Heart right ventricle (tissue), 16 donors: ENCODE results near the gene RNF175. TPM values are rescaled to one million over a fixed set of nuclear protein-coding genes. Genes with fewer than 3 reads are reported as not detected.

Experiments
- ATAC-seq, 8 donors: fragments of 200-7000 bp; cut with Tn5 transposase; one replicate each; pipeline ENCODE4 v1.9.1; 2020; ENCODE audit warnings: mild to moderate bottlenecking in 8 of 8, moderate library complexity in 8 of 8, moderate number of reproducible peaks in 1 of 8
- DNase-seq, 2 donors: peaks; one replicate each; pipeline ENCODE4 v3.0.0-alpha.2; 2020
- H3K27ac ChIP-seq, 10 donors: fragments of 200-600 bp; sonication (generic) in 2 of 10; one replicate each; pipeline versions ENCODE4 v1.5.0 to v1.8.0; 2020 to 2022; ENCODE audit warnings: mild to moderate bottlenecking in 3 of 10
- H3K27me3 ChIP-seq, 7 donors: fragments of 200-600 bp; one replicate each; pipeline ENCODE4 v1.8.0; 2021 to 2022; ENCODE audit warnings: mild to moderate bottlenecking in 2 of 7
- H3K36me3 ChIP-seq, 9 donors: fragments of 200-600 bp; sonication (generic) in 1 of 9; one replicate each; pipeline versions ENCODE4 v1.5.0 to v1.8.0; 2020 to 2022; ENCODE audit warnings: mild to moderate bottlenecking in 2 of 9
- H3K4me1 ChIP-seq, 9 donors: fragments of 200-600 bp; sonication (generic) in 1 of 9; one replicate each; pipeline versions ENCODE4 v1.5.0 to v1.8.0; 2020 to 2022; ENCODE audit warnings: mild to moderate bottlenecking in 4 of 9
- H3K4me3 ChIP-seq, 10 donors: fragments of 200-600 bp; sonication (generic) in 2 of 10; one replicate each; pipeline versions ENCODE4 v1.5.0 to v1.8.0; 2020 to 2022; ENCODE audit warnings: mild to moderate bottlenecking in 7 of 10, moderate library complexity in 2 of 10
- H3K9me3 ChIP-seq, 11 donors: fragments of 200-600 bp in 10 of 11; sonication (generic) in 2 of 11; one replicate each; pipeline versions ENCODE4 v1.5.0 to v1.8.0; 2013 to 2022; ENCODE audit warnings: mild to moderate bottlenecking in 2 of 11, control low read depth in 1 of 11, moderate library complexity in 1 of 11
- WGBS, 2 donors: extraction: QIAGEN DNeasy Blood & Tissue Kit; methylation state at CpG; one replicate each; pipeline ENCODE4 v1.1.7; 2013; ENCODE audit warnings: inconsistent platforms in 1 of 2; 5-methylcytosine and 5-hydroxymethylcytosine counted together
- intact Hi-C, 10 donors: fragments of 100-400 bp; cut with DNase I; formaldehyde crosslinking; loops; one replicate each; pipeline versions ENCODE4 v1.11.1 to v1.14.2; 2022
- polyA plus RNA-seq, 2 donors: library from polyadenylated mRNA; stranded (reverse); fragments of 200-250 nt; gene quantifications; one replicate each; pipeline ENCODE4 v1.2.3, GENCODE V29; 2013
- total RNA-seq, 10 donors: library from RNA; stranded (reverse); fragmentation: NEBNext Ultra II Directional in 3 of 10; extraction: Animal tissue kit (Norgen Biotek cat#: 25700) in 3 of 10; gene quantifications; one replicate each; pipeline versions ENCODE4 v1.2.1 to v1.2.4, GENCODE V29; 2021 to 2023
- TF ChIP-seq, protein P1 (sequence below), 9 donors: fragments of 200-600 bp; sonication (generic) in 2 of 9; IDR thresholded peaks; one replicate each; pipeline versions ENCODE4 v1.5.0 to v1.8.0; 2021 to 2022; ENCODE audit warnings: antibody characterized with exemption in 9 of 9, mild to moderate bottlenecking in 5 of 9, moderate library complexity in 1 of 9
- donor health status: Arrhythmogenic right ventricular cardiomyopathy.
- donor health status: ischemic (EF 13 %, LVEDD 7.1; RV severe dilation, severe dysfunction).
- donor health status: healthy with polysubstance abuse.
- donor health status: DM: no; HTN: yes; CAD: no.
- donor health status: DM: no; HTN: no; CAD: no.
- donor health status: ischemic (EF 25% LVEDD 6.9; RV normal size, moderate dysfunction).
- donor health status: ischemic (EF 25% LVEDD 5.7; RV mildly dilated, moderate dysfunction).
- donor health status: healthy.
- donor health status: DM: yes; HTN: yes; CAD: no.
- donor health status: Ischemic cardiomyopathy.
- donor health status: ischemic (EF 35%, LVEDD 5.7; RV mildly dilated, moderate dysfunction).
- donor health status: nonischemic (EF 11% LVEDD 7.7; RV severe dilation, severe dysfunction).
- donor health status: DM: yes; HTN: yes; CAD: no.
- donor health status: PGD.
- donor health status: ischemic (EF 29% LVEDD 5.4; RV normal size, mild dysfunction).
- donor health status: nonischemic (EF 23%, LVEDD 6.1; RV moderate dilation, normal function).

RNF175 gene
- total and polyA plus RNA-seq, 12 donors: 0.13 to 1.3 (median 0.50) TPM; not detected in 2

- Histone ChIP-seq H3K9me3 (no peaks in the 10 kb centered on the region), H3K4me3 (no peak overlapping the region), H3K27me3 (no peaks in the 10 kb centered on the region), H3K4me1 (peaks cover 0 to 31% (median 0%) of the 10 kb centered on the region in 9 donors), H3K36me3 (no peaks in the 10 kb centered on the region), H3K27ac (peak overlapping the region in 1 of 10 donors; percentile 61)
- DNase-seq (no peak), ATAC-seq (peak in 1 of 8 donors; percentile 27)
- intact Hi-C loops: loop anchor here in 5 of 10 donors (5.0 to 10.0 kb wide), 3 partner anchors 110 to 403 kb away; partner anchors contain the start of gene MND1 (in 2 of the 5)
- WGBS, 2 donors: 85 to 87% methylated on average over 4 of the region's 4 CpGs
- TF ChIP-seq, protein P1, sequence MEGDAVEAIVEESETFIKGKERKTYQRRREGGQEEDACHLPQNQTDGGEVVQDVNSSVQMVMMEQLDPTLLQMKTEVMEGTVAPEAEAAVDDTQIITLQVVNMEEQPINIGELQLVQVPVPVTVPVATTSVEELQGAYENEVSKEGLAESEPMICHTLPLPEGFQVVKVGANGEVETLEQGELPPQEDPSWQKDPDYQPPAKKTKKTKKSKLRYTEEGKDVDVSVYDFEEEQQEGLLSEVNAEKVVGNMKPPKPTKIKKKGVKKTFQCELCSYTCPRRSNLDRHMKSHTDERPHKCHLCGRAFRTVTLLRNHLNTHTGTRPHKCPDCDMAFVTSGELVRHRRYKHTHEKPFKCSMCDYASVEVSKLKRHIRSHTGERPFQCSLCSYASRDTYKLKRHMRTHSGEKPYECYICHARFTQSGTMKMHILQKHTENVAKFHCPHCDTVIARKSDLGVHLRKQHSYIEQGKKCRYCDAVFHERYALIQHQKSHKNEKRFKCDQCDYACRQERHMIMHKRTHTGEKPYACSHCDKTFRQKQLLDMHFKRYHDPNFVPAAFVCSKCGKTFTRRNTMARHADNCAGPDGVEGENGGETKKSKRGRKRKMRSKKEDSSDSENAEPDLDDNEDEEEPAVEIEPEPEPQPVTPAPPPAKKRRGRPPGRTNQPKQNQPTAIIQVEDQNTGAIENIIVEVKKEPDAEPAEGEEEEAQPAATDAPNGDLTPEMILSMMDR (IDR thresholded peaks at IDR 0.05): no peak
These were observed 12.3 kb downstream of the RNF175 start for GRCh38 chr4:153747406-153747955.

DNA sequence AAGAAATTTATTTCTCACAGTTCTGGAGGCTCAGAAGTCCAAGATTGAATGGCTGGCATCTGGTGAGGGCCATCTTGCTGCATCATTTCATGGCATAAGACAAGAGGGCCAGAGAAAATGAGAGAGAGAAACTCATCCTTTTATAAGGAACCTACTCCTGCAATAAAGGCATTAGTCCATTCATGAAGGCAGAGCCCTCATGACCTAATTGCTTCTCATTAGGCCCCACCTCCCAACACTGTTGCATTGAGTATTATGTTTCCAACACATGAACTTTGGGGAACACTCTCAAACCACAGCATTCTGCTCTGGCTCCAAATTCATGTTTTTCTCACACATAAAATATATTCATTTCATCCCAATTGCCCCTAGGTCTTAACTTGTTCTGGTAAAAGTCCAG, 14.2 kb downstream of the RNF175 start:
- H3K4me1 ChIP-seq: peaks cover 0 to 37% (median 0%) of the 10 kb centered on the region in 9 donors
- no peak for ATAC-seq
- DNase-seq: no peak
- no peak overlapping the region for H3K4me3 ChIP-seq
- no peaks in the 10 kb centered on the region for H3K27me3 ChIP-seq
- TF ChIP-seq, protein P1 (IDR thresholded peaks at IDR 0.05): no peak
- intact Hi-C loops: loop anchor here in 5 of 10 donors (5.0 to 10.0 kb wide), 3 partner anchors 108 to 401 kb away; partner anchors contain the start of gene MND1 (in 2 of the 5)
- no peak overlapping the region for H3K27ac ChIP-seq
- peaks cover 0 to 9% (median 3%) of the 10 kb centered on the region in 11 donors for H3K9me3 ChIP-seq
- H3K36me3 ChIP-seq: no peaks in the 10 kb centered on the region

- H3K27ac ChIP-seq: peak overlapping the region in 1 of 10 donors; percentile 38
- ATAC-seq (peak in 1 of 8 donors; percentile 27), DNase-seq (no peak)
- H3K36me3 ChIP-seq: no peaks in the 10 kb centered on the region
- TF ChIP-seq, protein P1 (IDR thresholded peaks at IDR 0.05): no peak
- H3K4me3 ChIP-seq: no peak overlapping the region
- intact Hi-C loops: loop anchor here in 3 of 10 donors (10.0 kb wide), 2 partner anchors 107 to 397 kb away; partner anchors contain the start of gene MND1 (in 2 of the 3)
- 73 to 83% methylated on average over 2 of the region's 2 CpGs for WGBS, 2 donors
- no peaks in the 10 kb centered on the region for H3K27me3 ChIP-seq
- H3K4me1 ChIP-seq: peaks cover 0 to 6% (median 0%) of the 10 kb centered on the region in 9 donors
- peaks cover 0 to 13% (median 6%) of the 10 kb centered on the region in 11 donors for H3K9me3 ChIP-seq
These were observed 18.3 kb downstream of the RNF175 start for GRCh38 chr4:153741541-153741940.

DNA sequence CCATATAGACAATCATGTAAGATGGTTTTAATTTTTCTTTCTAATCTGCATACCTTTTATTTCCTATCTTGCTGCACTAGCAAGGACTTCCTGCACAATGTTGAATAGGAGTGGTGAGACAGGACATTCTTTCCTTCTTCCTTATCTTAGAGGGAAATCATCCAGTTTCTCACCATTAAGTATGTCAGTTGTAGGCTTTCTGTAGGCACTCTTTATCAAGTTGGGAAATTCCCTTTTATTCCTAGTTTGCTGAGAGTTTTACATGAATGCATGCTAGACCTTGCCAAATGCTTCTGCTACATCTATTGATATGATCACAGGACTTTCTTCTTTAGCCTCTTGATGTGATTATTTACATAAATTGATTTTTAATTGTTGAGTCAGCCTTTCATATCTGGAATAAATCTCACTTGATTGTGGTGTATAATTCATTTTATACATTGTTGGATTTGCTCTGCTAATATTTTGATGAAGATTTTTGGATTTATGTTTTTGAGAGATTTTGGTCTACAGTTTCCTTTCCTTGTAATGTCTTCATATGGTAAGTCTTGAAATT, 23.8 kb downstream of the RNF175 start:
- Histone ChIP-seq H3K36me3 (no peaks in the 10 kb centered on the region), H3K4me3 (no peak overlapping the region), H3K27me3 (no peaks in the 10 kb centered on the region), H3K4me1 (peaks cover 0 to 3% (median 0%) of the 10 kb centered on the region in 9 donors), H3K9me3 (peaks cover 0 to 8% (median 4%) of the 10 kb centered on the region in 11 donors), H3K27ac (no peak overlapping the region)
- TF ChIP-seq, protein P1 (IDR thresholded peaks at IDR 0.05): no peak
- DNase-seq (no peak), ATAC-seq (no peak)
- intact Hi-C loops: no loop called here
